ENCODE results near the gene AMOTL2.

- no peak for TF ChIP-seq CTCF (conservative IDR thresholded peaks at IDR 0.05; ENCODE audit: low read depth, low read length)
- TF ChIP-seq EZH2 (IDR thresholded peaks at IDR 0.05; ENCODE audit: low read length, unreplicated experiment) = no peak
Observed at GRCh38 chr3:134397755-134398154, 23.5 kb upstream of the AMOTL2 start.

Measured in PC-3 (cell line).